Hepatocyte (in vitro differentiated cells): ENCODE measurements around the gene CHD9. TPM values are rescaled to one million over a fixed set of nuclear protein-coding genes. Genes with fewer than 3 reads are reported as not detected.

ENCODE experiments used
- DNase-seq: peaks from one replicate; pipeline ENCODE4 v3.0.0-alpha.2; 2016; ENCODE audit warnings: low spot score
- H2AFZ ChIP-seq: fragments of 200-600 bp; sonication (generic); 2 replicates; pipeline ENCODE4 v1.6.0; 2016; ENCODE audit warnings: antibody characterized with exemption, mild to moderate bottlenecking
- H3K27ac ChIP-seq: fragments of 200-600 bp; sonication (generic); 2 replicates; pipeline ENCODE4 v1.5.1; 2016; ENCODE audit warnings: mild to moderate bottlenecking
- H3K27me3 ChIP-seq: fragments of 200-600 bp; sonication (generic); 2 replicates; pipeline ENCODE4 v1.6.1; 2016
- H3K36me3 ChIP-seq: fragments of 200-600 bp; sonication (generic); replicated peaks from 2 replicates; pipeline ENCODE4 v1.5.1; 2016; ENCODE audit warnings: low read depth; ENCODE audit not compliant: insufficient read depth
- H3K4me1 ChIP-seq: fragments of 200-600 bp; sonication (generic); 2 replicates; pipeline ENCODE4 v1.5.1; 2016; ENCODE audit warnings: mild to moderate bottlenecking, moderate library complexity; ENCODE audit not compliant: insufficient read depth
- H3K4me2 ChIP-seq: fragments of 200-600 bp; sonication (generic); 2 replicates; pipeline ENCODE4 v1.6.0; 2016
- H3K4me3 ChIP-seq: fragments of 200-600 bp; sonication (generic); 2 replicates; pipeline ENCODE4 v1.5.1; 2016; ENCODE audit warnings: mild to moderate bottlenecking
- H3K79me2 ChIP-seq: fragments of 200-600 bp; sonication (generic); 2 replicates; pipeline ENCODE4 v1.6.0; 2017; ENCODE audit warnings: mild to moderate bottlenecking
- H3K9me2 ChIP-seq: fragments of 200-600 bp; sonication (generic); replicated peaks from 2 replicates; pipeline ENCODE4 v1.6.0; 2017; ENCODE audit warnings: mild to moderate bottlenecking; ENCODE audit not compliant: insufficient read depth
- H3K9me3 ChIP-seq: fragments of 200-600 bp; sonication (generic); 2 replicates; pipeline ENCODE4 v1.5.1; 2016; ENCODE audit warnings: low read depth, mild to moderate bottlenecking
- H4K20me1 ChIP-seq: fragments of 200-600 bp; sonication (generic); 2 replicates; pipeline ENCODE4 v1.6.0; 2016; ENCODE audit warnings: mild to moderate bottlenecking; ENCODE audit not compliant: insufficient read depth, poor library complexity, severe bottlenecking
- CTCF ChIP-seq: fragments of 200-600 bp; sonication (generic); IDR thresholded peaks from 2 replicates; pipeline ENCODE4 v1.5.1; 2016; ENCODE audit warnings: antibody characterized with exemption, mild to moderate bottlenecking; ENCODE audit not compliant: poor library complexity
- EZH2 ChIP-seq: fragments of 200-600 bp; sonication (generic); IDR thresholded peaks from 2 replicates; pipeline ENCODE4 v1.6.1; 2016; ENCODE audit warnings: antibody characterized with exemption, mild to moderate bottlenecking, borderline replicate concordance
- EZH2phosphoT487 ChIP-seq: fragments of 200-600 bp; sonication (generic); IDR thresholded peaks from one replicate; pipeline ENCODE4 v1.6.1; 2018; ENCODE audit warnings: antibody characterized with exemption, mild to moderate bottlenecking, low read depth, moderate library complexity; ENCODE audit not compliant: unreplicated experiment, severe bottlenecking
- WGBS: methylation state at CpG from one replicate; pipeline ENCODE4 v1.1.6; 2016; ENCODE audit warnings: low lambda C conversion rate; ENCODE audit errors: missing lambda C conversion rate; 5-methylcytosine and 5-hydroxymethylcytosine counted together
- polyA plus RNA-seq: library from polyadenylated mRNA; unstranded; fragments of >200 nt; fragmentation: Nextera tagmentation; extraction: Ambion mirVana; gene quantifications from 2 replicates; pipeline ENCODE4 v1.2.1, GENCODE V29; 2016
- total RNA-seq: library from RNA; depleted of rRNA; stranded (reverse); fragments of >200 nt; gene quantifications from 2 replicates; pipeline ENCODE4 v1.2.3, GENCODE V29; 2014

The CHD9 gene
- total and polyA plus RNA-seq, 2 experiments from 2014 or later, result 54.9 to 68.2 TPM

- Histone ChIP-seq H3K36me3 (no peaks in the 10 kb centered on the region), H3K27me3 (no peaks in the 10 kb centered on the region), H3K4me2 (no peak overlapping the region), H3K9me2 (no peaks in the 10 kb centered on the region), H4K20me1 (no peaks in the 10 kb centered on the region), H3K4me1 (no peaks in the 10 kb centered on the region), H3K27ac (no peak overlapping the region), H3K9me3 (no peaks in the 10 kb centered on the region), H3K4me3 (no peak overlapping the region), H3K79me2 (peaks cover 60% of the 10 kb centered on the region), H2AFZ (no peak overlapping the region)
- TF ChIP-seq EZH2, result no peak
- no peak for TF ChIP-seq CTCF
- no peak for TF ChIP-seq EZH2phosphoT487
- no peak for DNase-seq
Observed at GRCh38 chr16:53198933-53199332, 144.1 kb downstream of the CHD9 start.

GRCh38 chr16:53201900-53202299, 147.1 kb downstream of the CHD9 start:
- Histone ChIP-seq H3K36me3 (no peaks in the 10 kb centered on the region), H3K4me2 (no peak overlapping the region), H3K4me3 (no peak overlapping the region), H3K27me3 (no peaks in the 10 kb centered on the region), H3K9me3 (no peaks in the 10 kb centered on the region), H4K20me1 (no peaks in the 10 kb centered on the region), H3K79me2 (peaks cover 72% of the 10 kb centered on the region), H3K4me1 (no peaks in the 10 kb centered on the region), H3K9me2 (no peaks in the 10 kb centered on the region), H2AFZ (no peak overlapping the region), H3K27ac (no peak overlapping the region)
- DNase-seq, result no peak
- TF ChIP-seq CTCF, result no peak
- no peak for TF ChIP-seq EZH2
- TF ChIP-seq EZH2phosphoT487, result no peak
- 96% methylated on average over 1 of the region's 1 CpG for WGBS

- H3K79me2 ChIP-seq, result peaks cover 72% of the 10 kb centered on the region
- no peak overlapping the region for H3K4me2 ChIP-seq
- TF ChIP-seq EZH2 (no peak), CTCF (no peak), EZH2phosphoT487 (no peak)
Observed at GRCh38 chr16:53202398-53202797, 147.6 kb downstream of the CHD9 start.

More at GRCh38 chr16:53202398-53202797, 147.6 kb downstream of the CHD9 start:
- H3K27me3 ChIP-seq, result no peaks in the 10 kb centered on the region
- no peaks in the 10 kb centered on the region for H3K9me2 ChIP-seq
- H3K27ac ChIP-seq, result no peak overlapping the region
- H3K9me3 ChIP-seq, result no peaks in the 10 kb centered on the region
- H4K20me1 ChIP-seq, result no peaks in the 10 kb centered on the region
- H3K4me1 ChIP-seq, result peaks cover 4% of the 10 kb centered on the region
- no peak for DNase-seq
- no peaks in the 10 kb centered on the region for H3K36me3 ChIP-seq
- no peak overlapping the region for H3K4me3 ChIP-seq
- no peak overlapping the region for H2AFZ ChIP-seq
